Panc1 (cell line): ENCODE results near the gene HSPA2. TPM values are rescaled to one million over a fixed set of nuclear protein-coding genes. Genes with fewer than 3 reads are reported as not detected.

ENCODE experiments used
- ATAC-seq: fragments of 200-7000 bp; cut with Tn5 transposase; 2 replicates; pipeline ENCODE4 v1.9.1; 2020; ENCODE audit warnings: mild to moderate bottlenecking, moderate library complexity
- BruUV-seq: library from RNA; stranded (reverse); fragments of 400-500 nt; replicated peaks from 2 replicates; lab custom pipeline; 2021; lab: Mats Ljungman, UMichigan
- CTCF ChIA-PET: fragments of 300-600 bp; sonication (Branson Sonifier 250); formaldehyde crosslinking; loops from one replicate; lab custom pipeline; 2022; ENCODE audit warnings: antibody characterized with exemption; lab: Charles Lee
- POLR2A ChIA-PET: fragments of 300-600 bp; sonication (Branson Sonifier 250); formaldehyde crosslinking; loops from one replicate; lab custom pipeline; 2022; ENCODE audit warnings: antibody characterized with exemption; lab: Charles Lee
- DNase-seq: peaks from one replicate; pipeline ENCODE4 v3.0.0-alpha.2; 2010; ENCODE audit warnings: low read depth, low spot score
- H3K27ac ChIP-seq: 2 replicates; pipeline ENCODE4 v1.5.1; 2011; ENCODE audit warnings: mild to moderate bottlenecking, low read length, inconsistent platforms
- H3K27me3 ChIP-seq: fragments of 200-500 bp; sonication (Bioruptor generic); 2 replicates; pipeline ENCODE4 v1.6.0; 2014; ENCODE audit warnings: low read length, inconsistent platforms; ENCODE audit not compliant: control insufficient read depth, insufficient read depth
- H3K36me3 ChIP-seq: fragments of 200-500 bp; sonication (Bioruptor generic); 2 replicates; pipeline ENCODE4 v1.5.1; 2014; ENCODE audit warnings: inconsistent platforms, mild to moderate bottlenecking, low read length, moderate library complexity; ENCODE audit not compliant: control insufficient read depth, insufficient read depth
- H3K4me1 ChIP-seq: 2 replicates; pipeline ENCODE4 v1.5.1; 2011; ENCODE audit warnings: inconsistent platforms, mild to moderate bottlenecking, low read length, moderate library complexity; ENCODE audit not compliant: control insufficient read depth, insufficient read depth
- H3K4me3 ChIP-seq, 2 experiments: 2 replicates each; pipeline ENCODE4 v1.5.1; 2011 to 2012; ENCODE audit warnings: low read depth in 2 of 2, low read length in 2 of 2, mild to moderate bottlenecking in 2 of 2, inconsistent platforms in 1 of 2, moderate library complexity in 1 of 2
- H3K9me3 ChIP-seq: fragments of 200-500 bp; sonication (Bioruptor generic); 2 replicates; pipeline ENCODE4 v1.5.1; 2014; ENCODE audit warnings: low read depth, mild to moderate bottlenecking, inconsistent platforms, low read length, moderate library complexity; ENCODE audit not compliant: control insufficient read depth, insufficient read depth
- CTCF ChIP-seq: fragments of 450-650 bp; IDR thresholded peaks from 2 replicates; pipeline ENCODE4 v1.5.1; 2017; ENCODE audit warnings: mild to moderate bottlenecking
- POLR2AphosphoS5 ChIP-seq: IDR thresholded peaks from 2 replicates; pipeline ENCODE4 v1.6.1; 2012; ENCODE audit warnings: mild to moderate bottlenecking, low read depth, low read length, moderate library complexity
- REST ChIP-seq, 2 experiments: IDR thresholded peaks; 2 replicates each; pipeline ENCODE4 v1.6.1; 2011 to 2012; ENCODE audit warnings: low read depth in 2 of 2, control low read depth in 1 of 2, low read length in 1 of 2, mild to moderate bottlenecking in 1 of 2, moderate library complexity in 1 of 2; ENCODE audit not compliant: insufficient read depth in 1 of 2
- SIN3A ChIP-seq: IDR thresholded peaks from 2 replicates; pipeline ENCODE4 v1.6.1; 2012; ENCODE audit warnings: low read depth, mild to moderate bottlenecking, low read length, moderate library complexity, borderline replicate concordance; ENCODE audit not compliant: insufficient read depth
- TCF7L2 ChIP-seq: IDR thresholded peaks from 2 replicates; pipeline ENCODE4 v1.6.1; 2011; ENCODE audit warnings: mild to moderate bottlenecking, low read depth, low read length, inconsistent platforms
- in situ Hi-C: cut with HindIII; loops from 2 replicates; pipeline ENCODE4 v1.10.0; 2016; ENCODE audit warnings: low sequenced_read_pairs, low pct_unique_long_range_greater_than_20kb
- intact Hi-C: fragments of 100-400 bp; cut with micrococcal nuclease; formaldehyde crosslinking; loops from one replicate; pipeline ENCODE4 v1.10.0; 2022; ENCODE audit not compliant: unreplicated experiment
- total RNA-seq: library from RNA; stranded (reverse); gene quantifications from one replicate; pipeline ENCODE4 v1.2.1, GENCODE V29; 2021; ENCODE audit not compliant: unreplicated experiment

The HSPA2 gene
- total RNA-seq, 1 experiment from 2014 or later: 7.7 TPM

- H3K27me3 ChIP-seq: no peaks in the 10 kb centered on the region
- H3K9me3 ChIP-seq: no peaks in the 10 kb centered on the region
- in situ Hi-C loops: no loop called here
- BruUV-seq: no TSS peak
- H3K4me1 ChIP-seq: peaks cover 19% of the 10 kb centered on the region
- H3K4me3 ChIP-seq: no peak overlapping the region
- H3K36me3 ChIP-seq: no peaks in the 10 kb centered on the region; the same call in 1 of the 2 replicates
- intact Hi-C loops: no loop called here
- no peak for DNase-seq
- ATAC-seq: no peak
- POLR2A ChIA-PET: no interaction called here
- no peak overlapping the region for H3K27ac ChIP-seq
- TF ChIP-seq SIN3A (no peak), TCF7L2 (no peak), REST (IDR thresholded peaks at IDR 0.05; ENCODE audit: insufficient read depth in 1 of 2, low read depth in 2 of 2, low read length in 1 of 2) (no peak), POLR2AphosphoS5 (no peak), CTCF (no peak)
- CTCF ChIA-PET: no interaction called here
These were observed 27.3 kb upstream of the HSPA2 start for GRCh38 chr14:64513271-64513670.

GRCh38 chr14:64515053-64515452, 25.5 kb upstream of the HSPA2 start:
- H3K9me3 ChIP-seq: no peaks in the 10 kb centered on the region
- H3K4me1 ChIP-seq: peaks cover 8% of the 10 kb centered on the region
- DNase-seq: no peak
- ChIA-PET POLR2A (interaction anchor here (0.5 kb wide), 1 partner anchor 717 kb away, joined by 8 read pairs; no protein-coding TSS in a partner anchor), CTCF (no interaction called here)
- H3K36me3 ChIP-seq: no peaks in the 10 kb centered on the region; the same call in 1 of the 2 replicates
- BruUV-seq: no TSS peak
- no peak for ATAC-seq
- TF ChIP-seq REST (IDR thresholded peaks at IDR 0.05; ENCODE audit: insufficient read depth in 1 of 2, low read depth in 2 of 2, low read length in 1 of 2) (no peak), SIN3A (no peak), TCF7L2 (no peak), POLR2AphosphoS5 (no peak), CTCF (no peak)
- H3K27me3 ChIP-seq: no peaks in the 10 kb centered on the region
- intact Hi-C loops: no loop called here
- no peak overlapping the region for H3K4me3 ChIP-seq
- in situ Hi-C loops: no loop called here
- H3K27ac ChIP-seq: no peak overlapping the region
